HEK293 (cell line): ENCODE results near the gene KCNA5.

Experiments
- CTCF ChIA-PET: fragments of 350-600 bp; formaldehyde crosslinking; extraction: SDS; loops from one replicate; lab custom pipeline; 2021; ENCODE audit warnings: antibody characterized with exemption; lab: Yijun Ruan, JAX
- POLR2A ChIA-PET: fragments of 300-600 bp; formaldehyde crosslinking; extraction: SDS; loops from one replicate; lab custom pipeline; 2020; ENCODE audit warnings: antibody characterized with exemption, inconsistent platforms; lab: Yijun Ruan, JAX
- H3K27ac ChIP-seq: fragments of 200-500 bp; sonication (Bioruptor generic); 2 replicates; pipeline ENCODE4 v1.5.1; 2014; ENCODE audit warnings: low read depth, low read length, control low read depth, inconsistent platforms; ENCODE audit errors: extremely low read depth
- H3K36me3 ChIP-seq, 2 experiments: fragments of 200-500 bp in 1 of 2; sonication (Bioruptor generic) in 1 of 2; 1 replicate in 1 of 2; 2 replicates in 1 of 2; pipeline ENCODE4 v1.5.1; 2014 to 2017; ENCODE audit warnings: inconsistent platforms in 2 of 2, low read length in 2 of 2; ENCODE audit not compliant: control insufficient read depth in 2 of 2, insufficient read depth in 1 of 2
- H3K4me1 ChIP-seq: fragments of 200-500 bp; sonication (Bioruptor generic); 2 replicates; pipeline ENCODE4 v1.5.1; 2014; ENCODE audit warnings: mild to moderate bottlenecking, low read length, inconsistent platforms; ENCODE audit not compliant: control insufficient read depth, insufficient read depth
- H3K4me3 ChIP-seq: 2 replicates; pipeline ENCODE4 v1.5.1; 2011; ENCODE audit warnings: low read depth, mild to moderate bottlenecking, control low read depth, low read length, moderate library complexity
- H3K9me3 ChIP-seq: fragments of 200-500 bp; sonication (Bioruptor generic); 2 replicates; pipeline ENCODE4 v1.5.1; 2014; ENCODE audit warnings: low read depth, low read length, inconsistent platforms; ENCODE audit not compliant: control insufficient read depth, insufficient read depth
- GLI4 ChIP-seq: fragments of 450-650 bp; formaldehyde crosslinking; IDR thresholded peaks from 2 replicates; pipeline ENCODE4 v1.5.1; 2016; ENCODE audit warnings: missing biosample characterization, missing genetic modification characterization
- KLF9 ChIP-seq: fragments of 450-650 bp; formaldehyde crosslinking; IDR thresholded peaks from 2 replicates; pipeline ENCODE4 v1.5.1; 2016; ENCODE audit warnings: missing biosample characterization, missing genetic modification characterization, low read depth
- SP3 ChIP-seq: fragments of 450-650 bp; formaldehyde crosslinking; IDR thresholded peaks from 2 replicates; pipeline ENCODE4 v1.5.1; 2016; ENCODE audit warnings: missing biosample characterization, missing genetic modification characterization
- ZBTB48 ChIP-seq: fragments of 450-650 bp; formaldehyde crosslinking; IDR thresholded peaks from 2 replicates; pipeline ENCODE4 v1.5.1; 2016; ENCODE audit warnings: missing biosample characterization, missing genetic modification characterization
- ZFP37 ChIP-seq: fragments of 450-650 bp; formaldehyde crosslinking; IDR thresholded peaks from 2 replicates; pipeline ENCODE4 v1.5.1; 2016; ENCODE audit warnings: missing biosample characterization, missing genetic modification characterization
- ZNF366 ChIP-seq: fragments of 450-650 bp; formaldehyde crosslinking; conservative IDR thresholded peaks from 2 replicates; pipeline ENCODE4 v1.5.1; 2016; ENCODE audit warnings: missing biosample characterization, missing genetic modification characterization
- ZNF394 ChIP-seq: fragments of 450-650 bp; formaldehyde crosslinking; IDR thresholded peaks from 2 replicates; pipeline ENCODE4 v1.5.1; 2016; ENCODE audit warnings: missing biosample characterization, missing genetic modification characterization, mild to moderate bottlenecking, moderate library complexity, borderline replicate concordance
- ZNF433 ChIP-seq: fragments of 450-650 bp; formaldehyde crosslinking; IDR thresholded peaks from 2 replicates; pipeline ENCODE4 v1.5.1; 2016; ENCODE audit warnings: missing biosample characterization, missing genetic modification characterization, low read depth
- ZNF514 ChIP-seq: fragments of 450-650 bp; formaldehyde crosslinking; IDR thresholded peaks from 2 replicates; pipeline ENCODE4 v1.5.1; 2016; ENCODE audit warnings: missing biosample characterization, missing genetic modification characterization
- ZNF677 ChIP-seq: fragments of 450-650 bp; IDR thresholded peaks from 2 replicates; pipeline ENCODE4 v1.5.0; 2018; ENCODE audit warnings: missing biosample characterization, mild to moderate bottlenecking, missing genetic modification characterization, moderate library complexity
- ZNF707 ChIP-seq: fragments of 450-650 bp; formaldehyde crosslinking; IDR thresholded peaks from 2 replicates; pipeline ENCODE4 v1.5.1; 2016; ENCODE audit warnings: missing biosample characterization, missing genetic modification characterization
- ZNF843 ChIP-seq: fragments of 450-650 bp; formaldehyde crosslinking; IDR thresholded peaks from 2 replicates; pipeline ENCODE4 v1.5.1; 2016; ENCODE audit warnings: missing biosample characterization, missing genetic modification characterization
- ZSCAN30 ChIP-seq: fragments of 450-650 bp; IDR thresholded peaks from 2 replicates; pipeline ENCODE4 v1.5.1; 2018; ENCODE audit warnings: missing biosample characterization, mild to moderate bottlenecking, missing genetic modification characterization, moderate library complexity
- TF ChIP-seq, protein P1 (sequence below): fragments of 450-650 bp; formaldehyde crosslinking; IDR thresholded peaks from 2 replicates; pipeline ENCODE4 v1.5.1; 2016; ENCODE audit warnings: missing biosample characterization, missing genetic modification characterization, borderline replicate concordance
- TF ChIP-seq, protein P2 (sequence below): fragments of 450-650 bp; formaldehyde crosslinking; IDR thresholded peaks from 2 replicates; pipeline ENCODE4 v1.5.1; 2016; ENCODE audit warnings: missing biosample characterization, missing genetic modification characterization
- TF ChIP-seq, protein P3 (sequence below): fragments of 450-650 bp; formaldehyde crosslinking; IDR thresholded peaks from 2 replicates; pipeline ENCODE4 v1.5.1; 2016; ENCODE audit warnings: missing biosample characterization, missing genetic modification characterization, low read depth
- TF ChIP-seq, protein P4 (sequence below): fragments of 450-650 bp; formaldehyde crosslinking; IDR thresholded peaks from 2 replicates; pipeline ENCODE4 v1.5.1; 2016; ENCODE audit warnings: missing biosample characterization, missing genetic modification characterization

The KCNA5 gene

DNA sequence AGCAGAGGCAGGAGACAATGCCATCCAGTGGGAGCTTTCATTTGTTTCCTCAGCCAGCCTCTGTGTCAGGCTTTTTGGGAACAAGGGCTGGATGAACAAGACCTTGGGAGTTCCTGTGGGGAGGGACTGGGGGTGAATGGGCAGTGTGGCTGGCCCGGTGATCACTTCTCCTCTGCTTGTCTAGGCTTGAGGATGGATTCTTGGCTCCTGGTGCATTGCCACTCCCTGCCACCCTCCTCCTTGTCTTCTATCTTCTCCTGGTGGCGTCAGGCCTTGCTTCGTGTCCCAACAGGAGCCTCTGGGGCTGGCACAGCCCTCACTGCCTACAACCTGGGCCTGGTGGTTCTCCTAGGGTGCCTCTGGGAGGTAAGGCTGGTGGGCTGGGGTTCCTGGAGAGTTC lies 25.0 kb upstream of the KCNA5 start:
- Histone ChIP-seq H3K36me3 (no peaks in the 10 kb centered on the region), H3K27ac (no peak overlapping the region), H3K9me3 (no peaks in the 10 kb centered on the region), H3K4me1 (no peaks in the 10 kb centered on the region), H3K4me3 (no peak overlapping the region)
- POLR2A ChIA-PET: no interaction called here
- CTCF ChIA-PET: interaction anchor here (0.9 to 10.1 kb wide), 3 partner anchors 64 to 726 kb away, joined by 3 to 203 read pairs (median 7); no protein-coding TSS in a partner anchor
- no peak for TF ChIP-seq ZSCAN30 (tag by site-specific recombination)
- TF ChIP-seq ZNF433 (tag by site-specific recombination): no peak
- no peak for TF ChIP-seq ZNF843 (tag by site-specific recombination)
- no peak for TF ChIP-seq ZBTB48
- no peak for TF ChIP-seq SP3 (tag by site-specific recombination)
- TF ChIP-seq ZNF707 (tag by site-specific recombination): no peak
- TF ChIP-seq ZNF514 (tag by site-specific recombination): no peak

DNA sequence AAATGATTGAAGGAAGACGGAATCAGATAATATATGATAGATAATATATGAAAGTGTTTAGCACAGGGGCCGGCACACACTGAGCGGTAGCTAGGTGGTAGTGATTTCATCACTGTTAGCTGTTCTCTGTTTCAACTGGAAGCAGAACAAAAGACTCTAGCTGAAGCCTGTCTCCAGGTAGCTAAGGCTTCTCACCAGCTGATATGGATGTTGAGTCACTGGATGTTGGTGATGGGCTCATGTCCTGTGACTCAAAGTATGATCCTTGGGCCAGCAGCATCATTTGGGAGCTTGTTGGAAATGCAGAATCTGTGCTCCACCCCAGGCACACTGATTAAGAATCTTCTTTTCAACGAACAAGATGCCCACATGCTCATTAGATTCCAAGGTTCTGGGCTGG lies 21.7 kb upstream of the KCNA5 start:
- ChIA-PET POLR2A (no interaction called here), CTCF (interaction anchor here (0.5 to 10.1 kb wide), 24 partner anchors 9 to 437 kb away, joined by 3 to 203 read pairs (median 4); no protein-coding TSS in a partner anchor)
- Histone ChIP-seq H3K4me3 (no peak overlapping the region), H3K4me1 (no peaks in the 10 kb centered on the region), H3K36me3 (no peaks in the 10 kb centered on the region), H3K27ac (no peak overlapping the region), H3K9me3 (no peaks in the 10 kb centered on the region)
- TF ChIP-seq GLI4 (no peak), ZNF394 (tag by site-specific recombination) (no peak), ZNF677 (tag by site-specific recombination) (no peak), KLF9 (tag by site-specific recombination) (no peak), ZNF366 (no peak), ZFP37 (tag by site-specific recombination) (no peak)
- TF ChIP-seq, protein P1, sequence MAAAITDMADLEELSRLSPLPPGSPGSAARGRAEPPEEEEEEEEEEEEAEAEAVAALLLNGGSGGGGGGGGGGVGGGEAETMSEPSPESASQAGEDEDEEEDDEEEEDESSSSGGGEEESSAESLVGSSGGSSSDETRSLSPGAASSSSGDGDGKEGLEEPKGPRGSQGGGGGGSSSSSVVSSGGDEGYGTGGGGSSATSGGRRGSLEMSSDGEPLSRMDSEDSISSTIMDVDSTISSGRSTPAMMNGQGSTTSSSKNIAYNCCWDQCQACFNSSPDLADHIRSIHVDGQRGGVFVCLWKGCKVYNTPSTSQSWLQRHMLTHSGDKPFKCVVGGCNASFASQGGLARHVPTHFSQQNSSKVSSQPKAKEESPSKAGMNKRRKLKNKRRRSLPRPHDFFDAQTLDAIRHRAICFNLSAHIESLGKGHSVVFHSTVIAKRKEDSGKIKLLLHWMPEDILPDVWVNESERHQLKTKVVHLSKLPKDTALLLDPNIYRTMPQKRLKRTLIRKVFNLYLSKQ (tag by site-specific recombination): no peak
- TF ChIP-seq, protein P2, sequence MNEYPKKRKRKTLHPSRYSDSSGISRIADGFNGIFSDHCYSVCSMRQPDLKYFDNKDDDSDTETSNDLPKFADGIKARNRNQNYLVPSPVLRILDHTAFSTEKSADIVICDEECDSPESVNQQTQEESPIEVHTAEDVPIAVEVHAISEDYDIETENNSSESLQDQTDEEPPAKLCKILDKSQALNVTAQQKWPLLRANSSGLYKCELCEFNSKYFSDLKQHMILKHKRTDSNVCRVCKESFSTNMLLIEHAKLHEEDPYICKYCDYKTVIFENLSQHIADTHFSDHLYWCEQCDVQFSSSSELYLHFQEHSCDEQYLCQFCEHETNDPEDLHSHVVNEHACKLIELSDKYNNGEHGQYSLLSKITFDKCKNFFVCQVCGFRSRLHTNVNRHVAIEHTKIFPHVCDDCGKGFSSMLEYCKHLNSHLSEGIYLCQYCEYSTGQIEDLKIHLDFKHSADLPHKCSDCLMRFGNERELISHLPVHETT (tag by site-specific recombination): no peak
- TF ChIP-seq, protein P3, sequence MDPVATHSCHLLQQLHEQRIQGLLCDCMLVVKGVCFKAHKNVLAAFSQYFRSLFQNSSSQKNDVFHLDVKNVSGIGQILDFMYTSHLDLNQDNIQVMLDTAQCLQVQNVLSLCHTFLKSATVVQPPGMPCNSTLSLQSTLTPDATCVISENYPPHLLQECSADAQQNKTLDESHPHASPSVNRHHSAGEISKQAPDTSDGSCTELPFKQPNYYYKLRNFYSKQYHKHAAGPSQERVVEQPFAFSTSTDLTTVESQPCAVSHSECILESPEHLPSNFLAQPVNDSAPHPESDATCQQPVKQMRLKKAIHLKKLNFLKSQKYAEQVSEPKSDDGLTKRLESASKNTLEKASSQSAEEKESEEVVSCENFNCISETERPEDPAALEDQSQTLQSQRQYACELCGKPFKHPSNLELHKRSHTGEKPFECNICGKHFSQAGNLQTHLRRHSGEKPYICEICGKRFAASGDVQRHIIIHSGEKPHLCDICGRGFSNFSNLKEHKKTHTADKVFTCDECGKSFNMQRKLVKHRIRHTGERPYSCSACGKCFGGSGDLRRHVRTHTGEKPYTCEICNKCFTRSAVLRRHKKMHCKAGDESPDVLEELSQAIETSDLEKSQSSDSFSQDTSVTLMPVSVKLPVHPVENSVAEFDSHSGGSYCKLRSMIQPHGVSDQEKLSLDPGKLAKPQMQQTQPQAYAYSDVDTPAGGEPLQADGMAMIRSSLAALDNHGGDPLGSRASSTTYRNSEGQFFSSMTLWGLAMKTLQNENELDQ (tag by site-specific recombination): no peak
- TF ChIP-seq, protein P4, sequence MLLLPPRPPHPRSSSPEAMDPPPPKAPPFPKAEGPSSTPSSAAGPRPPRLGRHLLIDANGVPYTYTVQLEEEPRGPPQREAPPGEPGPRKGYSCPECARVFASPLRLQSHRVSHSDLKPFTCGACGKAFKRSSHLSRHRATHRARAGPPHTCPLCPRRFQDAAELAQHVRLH (tag by site-specific recombination): no peak
